ENCODE measurements around the gene ITPRID2. TPM values are rescaled to one million over a fixed set of nuclear protein-coding genes. Genes with fewer than 3 reads are reported as not detected.

Gene ITPRID2
- total and polyA plus RNA-seq, 7 donors, result 31.6 to 73.3 (median 56.4) TPM

GRCh38 chr2:181972431-181973170 lies 81.1 kb downstream of the ITPRID2 start:
- Histone ChIP-seq H3K4me3 (no peak overlapping the region), H3K4me1 (no peaks in the 10 kb centered on the region), H3K36me3 (ENCODE audit: insufficient read depth in 1 of 2, low read depth in 1 of 2) (no peaks in the 10 kb centered on the region), H3K9me3 (no peaks in the 10 kb centered on the region), H3K27ac (no peak overlapping the region), H3K27me3 (ENCODE audit: insufficient read depth in 3 of 3, low read length in 2 of 3) (no peaks in the 10 kb centered on the region)
- intact Hi-C loops (cut with DNase I), result no loop called here
- TF ChIP-seq CTCF (IDR thresholded peaks at IDR 0.05), result no peak
- WGBS, 3 donors, result 86 to 91% (median 89%) methylated on average over 5 of the region's 5 CpGs
- ATAC-seq (no peak), DNase-seq (no peak)

- ATAC-seq, result no peak
- no peak for TF ChIP-seq CTCF (IDR thresholded peaks at IDR 0.05)
- no peaks in the 10 kb centered on the region for H3K9me3 ChIP-seq
- H3K4me1 ChIP-seq, result no peaks in the 10 kb centered on the region
- H3K36me3 ChIP-seq (ENCODE audit: insufficient read depth in 1 of 2, low read depth in 1 of 2), result no peaks in the 10 kb centered on the region
- no peak overlapping the region for H3K27ac ChIP-seq
- DNase-seq, result no peak
- intact Hi-C loops (cut with DNase I), result no loop called here
- H3K4me3 ChIP-seq, result no peak overlapping the region
- H3K27me3 ChIP-seq (ENCODE audit: insufficient read depth in 3 of 3, low read length in 2 of 3), result no peaks in the 10 kb centered on the region
- 68 to 74% (median 69%) methylated on average over 5 of the region's 5 CpGs for WGBS, 3 donors
Measured at GRCh38 chr2:181973171-181973783, 81.7 kb downstream of the ITPRID2 start.

GRCh38 chr2:181977661-181978350 lies 86.3 kb downstream of the ITPRID2 start:
- WGBS, 3 donors, result 73 to 77% (median 77%) methylated on average over 5 of the region's 5 CpGs
- Histone ChIP-seq H3K36me3 (ENCODE audit: insufficient read depth in 1 of 2, low read depth in 1 of 2) (no peaks in the 10 kb centered on the region), H3K4me1 (no peaks in the 10 kb centered on the region), H3K9me3 (no peaks in the 10 kb centered on the region), H3K27ac (no peak overlapping the region), H3K4me3 (no peak overlapping the region), H3K27me3 (ENCODE audit: insufficient read depth in 3 of 3, low read length in 2 of 3) (no peaks in the 10 kb centered on the region)
- DNase-seq, result no peak
- intact Hi-C loops (cut with DNase I), result no loop called here
- ATAC-seq, result peak in 1 of 4 donors; percentile 71
- TF ChIP-seq CTCF (IDR thresholded peaks at IDR 0.05), result no peak

GRCh38 chr2:181978351-181979150 lies 87.0 kb downstream of the ITPRID2 start:
- no peaks in the 10 kb centered on the region for H3K27me3 ChIP-seq (ENCODE audit: insufficient read depth in 3 of 3, low read length in 2 of 3)
- no peaks in the 10 kb centered on the region for H3K9me3 ChIP-seq
- H3K4me1 ChIP-seq, result no peaks in the 10 kb centered on the region
- DNase-seq (no peak), ATAC-seq (peak in 1 of 4 donors; percentile 22)
- H3K4me3 ChIP-seq, result no peak overlapping the region
- H3K27ac ChIP-seq, result no peak overlapping the region
- intact Hi-C loops (cut with DNase I), result no loop called here
- TF ChIP-seq CTCF (IDR thresholded peaks at IDR 0.05), result no peak
- WGBS, 3 donors, result 53 to 64% (median 60%) methylated on average over 2 of the region's 2 CpGs
- H3K36me3 ChIP-seq (ENCODE audit: insufficient read depth in 1 of 2, low read depth in 1 of 2), result no peaks in the 10 kb centered on the region

Other genes with a start within 250 kb of the ITPRID2 start
- not detected for gene CERKL, start 234.6 kb upstream of the ITPRID2 start, total RNA-seq
- not detected for gene CERKL, start 234.6 kb upstream of the ITPRID2 start, polyA plus RNA-seq
- gene NEUROD1, start 211.2 kb upstream of the ITPRID2 start, total RNA-seq, result not detected
- gene NEUROD1, start 211.2 kb upstream of the ITPRID2 start, polyA plus RNA-seq, result not detected
- 1 to 10 TPM in 1 of 4 donors, under 1 TPM in 2, not detected in 1; 0.40 to 1.1 (median 0.99) TPM for gene PPP1R1C, start 94.1 kb downstream of the ITPRID2 start, total RNA-seq
- under 1 TPM; 0.18 to 0.22 (median 0.19) TPM for gene PPP1R1C, start 94.1 kb downstream of the ITPRID2 start, polyA plus RNA-seq